Keratinocyte (primary cell): ENCODE data around the gene TMBIM1.

ENCODE experiments used
- EZH2 ChIP-seq: IDR thresholded peaks from one replicate; pipeline ENCODE4 v1.6.1; 2012; ENCODE audit warnings: inconsistent platforms, mild to moderate bottlenecking, low read length, moderate library complexity
- TF ChIP-seq, protein P1 (sequence below), 3 experiments: IDR thresholded peaks in 1 of 3; conservative IDR thresholded peaks in 1 of 3; optimal IDR thresholded peaks in 1 of 3; 2 replicates in 2 of 3; 3 replicates in 1 of 3; pipeline versions ENCODE3 to v1.5.1; 2011; ENCODE audit warnings: low read length in 3 of 3, mild to moderate bottlenecking in 3 of 3, moderate library complexity in 2 of 3, control low read depth in 1 of 3, inconsistent platforms in 1 of 3; ENCODE audit not compliant: insufficient read depth in 2 of 3; ENCODE audit errors: extremely low read depth in 1 of 3

DNA sequence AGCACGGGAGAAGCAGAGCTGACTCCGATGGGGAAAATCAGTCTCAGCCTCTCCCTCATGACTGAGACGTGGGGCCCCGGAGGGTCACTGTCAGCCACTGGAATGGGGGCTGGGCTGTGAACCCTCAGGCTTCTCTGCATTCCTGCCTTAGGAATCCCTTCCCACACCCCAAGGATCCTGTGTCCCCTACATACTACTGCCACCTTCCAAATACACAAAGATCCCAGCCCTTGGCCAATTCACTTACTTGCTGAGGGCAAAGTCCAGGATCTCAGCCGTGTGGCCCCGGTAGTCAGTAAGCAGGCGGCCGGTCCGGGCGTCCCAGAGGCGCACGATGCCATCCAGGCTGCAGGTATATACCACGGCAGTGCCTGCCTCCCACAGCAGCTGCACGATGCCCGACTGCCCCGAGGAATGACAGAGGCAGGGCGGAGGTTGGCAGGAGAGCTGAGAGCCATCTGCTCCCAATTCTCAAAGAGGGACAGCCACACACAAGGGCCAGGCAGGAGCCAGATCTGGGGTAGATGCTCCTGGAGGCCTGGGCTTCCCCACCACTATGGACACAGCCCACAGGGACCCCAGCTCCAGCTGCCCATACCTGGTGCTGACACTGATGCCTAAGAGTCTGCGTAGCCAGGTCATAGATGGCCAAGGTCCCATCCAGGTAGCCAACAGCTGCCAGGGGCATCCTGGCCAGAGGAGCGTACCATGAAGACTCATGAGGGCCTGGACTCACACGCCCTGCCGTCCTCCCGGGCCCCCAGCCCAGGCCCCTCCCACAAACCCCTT, 27.3 kb downstream of the TMBIM1 start:
- TF ChIP-seq, protein P1, sequence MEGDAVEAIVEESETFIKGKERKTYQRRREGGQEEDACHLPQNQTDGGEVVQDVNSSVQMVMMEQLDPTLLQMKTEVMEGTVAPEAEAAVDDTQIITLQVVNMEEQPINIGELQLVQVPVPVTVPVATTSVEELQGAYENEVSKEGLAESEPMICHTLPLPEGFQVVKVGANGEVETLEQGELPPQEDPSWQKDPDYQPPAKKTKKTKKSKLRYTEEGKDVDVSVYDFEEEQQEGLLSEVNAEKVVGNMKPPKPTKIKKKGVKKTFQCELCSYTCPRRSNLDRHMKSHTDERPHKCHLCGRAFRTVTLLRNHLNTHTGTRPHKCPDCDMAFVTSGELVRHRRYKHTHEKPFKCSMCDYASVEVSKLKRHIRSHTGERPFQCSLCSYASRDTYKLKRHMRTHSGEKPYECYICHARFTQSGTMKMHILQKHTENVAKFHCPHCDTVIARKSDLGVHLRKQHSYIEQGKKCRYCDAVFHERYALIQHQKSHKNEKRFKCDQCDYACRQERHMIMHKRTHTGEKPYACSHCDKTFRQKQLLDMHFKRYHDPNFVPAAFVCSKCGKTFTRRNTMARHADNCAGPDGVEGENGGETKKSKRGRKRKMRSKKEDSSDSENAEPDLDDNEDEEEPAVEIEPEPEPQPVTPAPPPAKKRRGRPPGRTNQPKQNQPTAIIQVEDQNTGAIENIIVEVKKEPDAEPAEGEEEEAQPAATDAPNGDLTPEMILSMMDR (optimal IDR thresholded peaks at IDR 0.05 in 1 of 3, IDR thresholded peaks at IDR 0.05 in 1 of 3, conservative IDR thresholded peaks at IDR 0.05 in 1 of 3; ENCODE audit: extremely low read depth in 1 of 3, insufficient read depth in 2 of 3, low read length in 3 of 3), result no peak
- TF ChIP-seq EZH2, result no peak
